ENCODE measurements around the gene IL4R.

DNA sequence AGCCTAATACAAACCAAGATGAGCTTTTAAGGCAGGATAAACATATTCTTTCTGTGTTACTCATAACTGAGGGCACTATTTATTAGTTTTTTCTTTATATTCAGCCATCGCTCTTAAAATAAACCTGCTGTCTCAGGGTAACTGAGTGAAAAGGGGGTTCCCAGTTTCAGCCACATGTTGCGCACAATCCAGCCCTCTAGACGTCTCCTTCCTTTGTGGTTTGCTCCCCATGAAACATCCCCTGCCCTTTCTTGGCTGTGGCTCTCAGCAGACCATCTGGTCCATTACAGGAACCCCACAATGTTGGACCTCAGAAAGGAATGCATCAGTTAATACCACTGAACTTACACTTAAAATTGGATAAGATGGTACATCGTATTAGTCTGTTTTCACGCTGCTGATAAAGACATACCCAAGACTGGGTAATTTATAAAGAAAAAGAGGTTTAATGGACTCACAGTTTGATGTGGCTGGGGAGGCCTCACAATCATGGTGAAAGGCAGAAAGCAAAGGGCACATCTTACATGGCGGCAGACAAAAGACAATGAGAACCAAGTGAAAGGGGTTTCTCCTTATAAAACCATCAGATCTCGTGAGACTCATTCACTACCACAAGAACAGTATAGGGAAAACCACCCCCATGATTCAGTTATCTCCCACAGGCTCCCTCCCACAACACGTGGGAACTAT lies 75.6 kb downstream of the IL4R start:
- TF ChIP-seq, protein P1, sequence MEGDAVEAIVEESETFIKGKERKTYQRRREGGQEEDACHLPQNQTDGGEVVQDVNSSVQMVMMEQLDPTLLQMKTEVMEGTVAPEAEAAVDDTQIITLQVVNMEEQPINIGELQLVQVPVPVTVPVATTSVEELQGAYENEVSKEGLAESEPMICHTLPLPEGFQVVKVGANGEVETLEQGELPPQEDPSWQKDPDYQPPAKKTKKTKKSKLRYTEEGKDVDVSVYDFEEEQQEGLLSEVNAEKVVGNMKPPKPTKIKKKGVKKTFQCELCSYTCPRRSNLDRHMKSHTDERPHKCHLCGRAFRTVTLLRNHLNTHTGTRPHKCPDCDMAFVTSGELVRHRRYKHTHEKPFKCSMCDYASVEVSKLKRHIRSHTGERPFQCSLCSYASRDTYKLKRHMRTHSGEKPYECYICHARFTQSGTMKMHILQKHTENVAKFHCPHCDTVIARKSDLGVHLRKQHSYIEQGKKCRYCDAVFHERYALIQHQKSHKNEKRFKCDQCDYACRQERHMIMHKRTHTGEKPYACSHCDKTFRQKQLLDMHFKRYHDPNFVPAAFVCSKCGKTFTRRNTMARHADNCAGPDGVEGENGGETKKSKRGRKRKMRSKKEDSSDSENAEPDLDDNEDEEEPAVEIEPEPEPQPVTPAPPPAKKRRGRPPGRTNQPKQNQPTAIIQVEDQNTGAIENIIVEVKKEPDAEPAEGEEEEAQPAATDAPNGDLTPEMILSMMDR (conservative IDR thresholded peaks at IDR 0.05; ENCODE audit: low read length), result no peak
- TF ChIP-seq EZH2phosphoT487 (IDR thresholded peaks at IDR 0.05; ENCODE audit: borderline replicate concordance, low read depth, low read length), result no peak

All from OCI-LY7 (cell line).